Heart right ventricle (tissue), 16 donors: ENCODE data around the gene LBP. TPM values are rescaled to one million over a fixed set of nuclear protein-coding genes. Genes with fewer than 3 reads are reported as not detected.

Experiments used
- ATAC-seq, 8 donors: fragments of 200-7000 bp; cut with Tn5 transposase; one replicate each; pipeline ENCODE4 v1.9.1; 2020; ENCODE audit warnings: mild to moderate bottlenecking in 8 of 8, moderate library complexity in 8 of 8, moderate number of reproducible peaks in 1 of 8
- DNase-seq, 2 donors: peaks; one replicate each; pipeline ENCODE4 v3.0.0-alpha.2; 2020
- H3K27ac ChIP-seq, 10 donors: fragments of 200-600 bp; sonication (generic) in 2 of 10; one replicate each; pipeline versions ENCODE4 v1.5.0 to v1.8.0; 2020 to 2022; ENCODE audit warnings: mild to moderate bottlenecking in 3 of 10
- H3K27me3 ChIP-seq, 7 donors: fragments of 200-600 bp; one replicate each; pipeline ENCODE4 v1.8.0; 2021 to 2022; ENCODE audit warnings: mild to moderate bottlenecking in 2 of 7
- H3K36me3 ChIP-seq, 9 donors: fragments of 200-600 bp; sonication (generic) in 1 of 9; one replicate each; pipeline versions ENCODE4 v1.5.0 to v1.8.0; 2020 to 2022; ENCODE audit warnings: mild to moderate bottlenecking in 2 of 9
- H3K4me1 ChIP-seq, 9 donors: fragments of 200-600 bp; sonication (generic) in 1 of 9; one replicate each; pipeline versions ENCODE4 v1.5.0 to v1.8.0; 2020 to 2022; ENCODE audit warnings: mild to moderate bottlenecking in 4 of 9
- H3K4me3 ChIP-seq, 10 donors: fragments of 200-600 bp; sonication (generic) in 2 of 10; one replicate each; pipeline versions ENCODE4 v1.5.0 to v1.8.0; 2020 to 2022; ENCODE audit warnings: mild to moderate bottlenecking in 7 of 10, moderate library complexity in 2 of 10
- H3K9me3 ChIP-seq, 11 donors: fragments of 200-600 bp in 10 of 11; sonication (generic) in 2 of 11; one replicate each; pipeline versions ENCODE4 v1.5.0 to v1.8.0; 2013 to 2022; ENCODE audit warnings: mild to moderate bottlenecking in 2 of 11, control low read depth in 1 of 11, moderate library complexity in 1 of 11
- WGBS, 2 donors: extraction: QIAGEN DNeasy Blood & Tissue Kit; methylation state at CpG; one replicate each; pipeline ENCODE4 v1.1.7; 2013; ENCODE audit warnings: inconsistent platforms in 1 of 2; 5-methylcytosine and 5-hydroxymethylcytosine counted together
- intact Hi-C, 10 donors: fragments of 100-400 bp; cut with DNase I; formaldehyde crosslinking; loops; one replicate each; pipeline versions ENCODE4 v1.11.1 to v1.14.2; 2022
- polyA plus RNA-seq, 2 donors: library from polyadenylated mRNA; stranded (reverse); fragments of 200-250 nt; gene quantifications; one replicate each; pipeline ENCODE4 v1.2.3, GENCODE V29; 2013
- total RNA-seq, 10 donors: library from RNA; stranded (reverse); fragmentation: NEBNext Ultra II Directional in 3 of 10; extraction: Animal tissue kit (Norgen Biotek cat#: 25700) in 3 of 10; gene quantifications; one replicate each; pipeline versions ENCODE4 v1.2.1 to v1.2.4, GENCODE V29; 2021 to 2023
- TF ChIP-seq, protein P1 (sequence below), 9 donors: fragments of 200-600 bp; sonication (generic) in 2 of 9; IDR thresholded peaks; one replicate each; pipeline versions ENCODE4 v1.5.0 to v1.8.0; 2021 to 2022; ENCODE audit warnings: antibody characterized with exemption in 9 of 9, mild to moderate bottlenecking in 5 of 9, moderate library complexity in 1 of 9
- donor health status: Arrhythmogenic right ventricular cardiomyopathy.
- donor health status: ischemic (EF 13 %, LVEDD 7.1; RV severe dilation, severe dysfunction).
- donor health status: healthy with polysubstance abuse.
- donor health status: DM: no; HTN: yes; CAD: no.
- donor health status: DM: no; HTN: no; CAD: no.
- donor health status: ischemic (EF 25% LVEDD 6.9; RV normal size, moderate dysfunction).
- donor health status: ischemic (EF 25% LVEDD 5.7; RV mildly dilated, moderate dysfunction).
- donor health status: healthy.
- donor health status: DM: yes; HTN: yes; CAD: no.
- donor health status: Ischemic cardiomyopathy.
- donor health status: ischemic (EF 35%, LVEDD 5.7; RV mildly dilated, moderate dysfunction).
- donor health status: nonischemic (EF 11% LVEDD 7.7; RV severe dilation, severe dysfunction).
- donor health status: DM: yes; HTN: yes; CAD: no.
- donor health status: PGD.
- donor health status: ischemic (EF 29% LVEDD 5.4; RV normal size, mild dysfunction).
- donor health status: nonischemic (EF 23%, LVEDD 6.1; RV moderate dilation, normal function).

LBP gene
- total and polyA plus RNA-seq, 12 donors = 0.17 to 3.5 (median 0.33) TPM; not detected in 5

DNA sequence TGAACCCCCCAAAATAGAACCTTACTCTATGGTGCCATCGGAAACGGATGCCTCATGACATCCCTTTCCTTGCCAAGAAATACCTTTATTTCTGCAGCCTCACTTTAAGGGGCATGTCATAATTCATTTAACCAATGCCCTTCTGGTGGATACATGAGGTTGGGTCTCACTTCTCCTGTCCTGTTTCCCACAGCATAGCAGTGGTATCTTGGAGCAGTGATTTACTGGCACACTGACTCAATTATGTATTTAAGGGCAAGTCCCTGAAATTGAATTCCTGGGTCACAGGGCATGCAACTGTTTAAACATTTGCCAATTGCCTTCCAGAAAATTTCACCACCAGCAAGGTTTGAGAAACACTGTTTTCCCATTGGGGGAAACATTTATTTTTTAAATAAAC, 639 bp upstream of the LBP start:
- Histone ChIP-seq H3K36me3 (no peaks in the 10 kb centered on the region), H3K27ac (no peak overlapping the region), H3K27me3 (no peaks in the 10 kb centered on the region), H3K4me1 (peaks cover 0 to 15% (median 0%) of the 10 kb centered on the region in 9 donors), H3K9me3 (no peaks in the 10 kb centered on the region), H3K4me3 (no peak overlapping the region)
- WGBS, 2 donors = 20 to 39% methylated on average over 2 of the region's 2 CpGs
- intact Hi-C loops = loop anchor here in 1 of 10 donors (10.0 kb wide), 1 partner anchor 59 kb away; no protein-coding TSS in a partner anchor
- DNase-seq = no peak
- no peak for ATAC-seq
- TF ChIP-seq, protein P1, sequence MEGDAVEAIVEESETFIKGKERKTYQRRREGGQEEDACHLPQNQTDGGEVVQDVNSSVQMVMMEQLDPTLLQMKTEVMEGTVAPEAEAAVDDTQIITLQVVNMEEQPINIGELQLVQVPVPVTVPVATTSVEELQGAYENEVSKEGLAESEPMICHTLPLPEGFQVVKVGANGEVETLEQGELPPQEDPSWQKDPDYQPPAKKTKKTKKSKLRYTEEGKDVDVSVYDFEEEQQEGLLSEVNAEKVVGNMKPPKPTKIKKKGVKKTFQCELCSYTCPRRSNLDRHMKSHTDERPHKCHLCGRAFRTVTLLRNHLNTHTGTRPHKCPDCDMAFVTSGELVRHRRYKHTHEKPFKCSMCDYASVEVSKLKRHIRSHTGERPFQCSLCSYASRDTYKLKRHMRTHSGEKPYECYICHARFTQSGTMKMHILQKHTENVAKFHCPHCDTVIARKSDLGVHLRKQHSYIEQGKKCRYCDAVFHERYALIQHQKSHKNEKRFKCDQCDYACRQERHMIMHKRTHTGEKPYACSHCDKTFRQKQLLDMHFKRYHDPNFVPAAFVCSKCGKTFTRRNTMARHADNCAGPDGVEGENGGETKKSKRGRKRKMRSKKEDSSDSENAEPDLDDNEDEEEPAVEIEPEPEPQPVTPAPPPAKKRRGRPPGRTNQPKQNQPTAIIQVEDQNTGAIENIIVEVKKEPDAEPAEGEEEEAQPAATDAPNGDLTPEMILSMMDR (IDR thresholded peaks at IDR 0.05) = no peak

DNA sequence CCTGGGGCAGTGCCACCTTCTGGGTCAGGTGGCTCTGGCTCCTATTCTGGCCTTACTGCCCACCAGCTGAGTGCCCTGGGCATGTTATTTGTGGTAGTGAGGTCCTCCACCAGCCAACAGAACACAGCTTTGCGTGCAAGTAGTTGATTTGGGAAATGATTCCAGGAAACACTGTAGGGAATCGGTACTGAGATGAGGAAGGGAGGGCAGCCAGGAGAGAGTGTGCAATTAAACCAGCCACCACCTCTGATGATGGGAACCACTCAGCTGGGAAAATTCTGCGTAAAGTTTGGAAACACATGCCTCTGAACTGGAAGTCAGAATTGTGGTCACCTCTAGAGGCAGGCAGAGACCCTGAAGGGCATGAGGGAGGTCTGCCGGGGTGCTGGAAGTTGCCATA, 459 bp downstream of the LBP start:
- ATAC-seq (no peak), DNase-seq (no peak)
- H3K27me3 ChIP-seq = no peaks in the 10 kb centered on the region
- intact Hi-C loops = loop anchor here in 1 of 10 donors (10.0 kb wide), 1 partner anchor 58 kb away; no protein-coding TSS in a partner anchor
- peaks cover 0 to 22% (median 0%) of the 10 kb centered on the region in 9 donors for H3K4me1 ChIP-seq
- no peaks in the 10 kb centered on the region for H3K9me3 ChIP-seq
- WGBS, 2 donors = 78 to 80% methylated on average over 4 of the region's 4 CpGs
- no peaks in the 10 kb centered on the region for H3K36me3 ChIP-seq
- TF ChIP-seq, protein P1 (IDR thresholded peaks at IDR 0.05) = no peak
- H3K4me3 ChIP-seq = no peak overlapping the region
- H3K27ac ChIP-seq = no peak overlapping the region

DNA sequence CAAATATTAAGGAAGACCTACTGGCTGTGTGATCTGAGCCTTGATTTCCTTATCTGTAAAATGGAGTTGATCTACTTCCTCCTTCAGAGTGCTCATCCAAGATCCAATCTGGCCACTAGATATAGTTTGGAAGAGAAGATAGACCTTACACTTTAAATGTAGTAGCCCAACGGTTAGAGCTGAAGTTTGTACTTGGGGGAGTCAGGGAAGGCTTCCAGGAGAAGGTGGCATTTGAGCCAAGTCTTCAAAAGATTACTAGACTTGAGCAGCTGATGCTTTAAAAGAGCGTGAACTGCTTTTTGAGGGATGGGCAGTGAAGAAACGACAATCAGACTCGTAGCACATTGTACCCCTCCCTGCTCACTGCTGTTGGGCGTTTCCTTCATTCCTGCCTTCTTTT, 3.6 kb downstream of the LBP start:
- Histone ChIP-seq H3K9me3 (no peaks in the 10 kb centered on the region), H3K27me3 (no peaks in the 10 kb centered on the region), H3K27ac (no peak overlapping the region), H3K4me1 (peaks cover 0 to 15% (median 0%) of the 10 kb centered on the region in 9 donors), H3K4me3 (no peak overlapping the region), H3K36me3 (no peaks in the 10 kb centered on the region)
- TF ChIP-seq, protein P1 (IDR thresholded peaks at IDR 0.05) = no peak
- intact Hi-C loops = loop anchor here in 1 of 10 donors (10.0 kb wide), 1 partner anchor 55 kb away; no protein-coding TSS in a partner anchor
- ATAC-seq (no peak), DNase-seq (no peak)
- 78 to 82% methylated on average over 5 of the region's 5 CpGs for WGBS, 2 donors

DNA sequence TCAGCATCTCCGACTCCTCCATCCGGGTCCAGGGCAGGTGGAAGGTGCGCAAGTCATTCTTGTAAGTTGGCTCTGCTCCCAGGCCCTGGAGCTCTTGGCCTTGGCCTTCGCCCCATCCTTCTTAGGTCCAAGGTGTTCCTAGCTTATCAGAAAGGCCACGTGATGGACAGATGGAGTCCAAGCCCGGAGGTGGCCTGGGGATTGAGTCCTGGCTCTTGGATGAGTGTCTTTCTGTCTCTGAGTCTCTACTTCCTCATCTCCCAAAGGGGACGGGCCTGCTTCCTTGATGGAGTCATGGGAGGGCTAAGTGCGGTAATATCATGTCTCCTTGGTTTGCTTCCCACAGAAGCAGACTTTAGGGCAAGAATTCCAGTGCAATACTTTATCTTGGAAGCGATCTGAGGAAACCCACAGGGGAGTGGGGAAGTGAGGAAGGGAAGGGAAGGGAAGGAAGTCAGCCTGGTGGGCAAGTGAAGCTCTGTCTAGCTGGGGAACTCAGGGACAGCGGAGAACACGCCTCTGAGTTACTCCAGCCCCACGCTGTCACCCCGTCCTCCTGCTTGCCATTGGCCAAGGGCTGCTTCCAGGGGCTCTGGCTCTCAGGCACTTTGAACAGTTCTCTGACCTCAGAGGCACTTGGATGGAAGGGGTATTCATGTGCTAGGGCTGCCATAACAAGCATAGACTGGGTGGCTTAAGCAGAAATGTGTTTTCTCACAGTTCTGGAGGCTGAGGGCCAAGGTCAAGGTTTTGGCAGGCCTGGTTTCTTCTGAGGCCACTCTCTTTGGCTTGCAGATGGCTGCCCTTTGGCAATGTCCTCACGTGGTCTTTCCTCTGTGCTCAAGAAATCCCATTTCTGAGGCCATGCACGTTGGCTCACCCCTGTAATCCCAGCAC, 4.8 kb downstream of the LBP start:
- ATAC-seq (peak in 6 of 8 donors; percentile 14 to 75 (median 42)), DNase-seq (peak in 1 of 2 donors; percentile 45)
- H3K27ac ChIP-seq = peak overlapping the region in 1 of 10 donors; percentile 39
- H3K9me3 ChIP-seq = no peaks in the 10 kb centered on the region
- WGBS, 2 donors = 61 to 69% methylated on average over 15 of the region's 15 CpGs
- intact Hi-C loops = no loop called here
- H3K4me1 ChIP-seq = peaks cover 0 to 8% (median 0%) of the 10 kb centered on the region in 9 donors
- TF ChIP-seq, protein P1 (IDR thresholded peaks at IDR 0.05) = no peak
- H3K36me3 ChIP-seq = no peaks in the 10 kb centered on the region
- H3K27me3 ChIP-seq = no peaks in the 10 kb centered on the region
- no peak overlapping the region for H3K4me3 ChIP-seq
